GM11168 (cell line): ENCODE data around the gene LIM2.

ENCODE experiments used
- in situ Hi-C: fragments of 300-500 bp; cut with MboI; formaldehyde crosslinking; loops from one replicate; pipeline ENCODE4 v1.12.0; 2022; ENCODE audit warnings: low sequenced_read_pairs; ENCODE audit not compliant: unreplicated experiment

Gene LIM2

DNA sequence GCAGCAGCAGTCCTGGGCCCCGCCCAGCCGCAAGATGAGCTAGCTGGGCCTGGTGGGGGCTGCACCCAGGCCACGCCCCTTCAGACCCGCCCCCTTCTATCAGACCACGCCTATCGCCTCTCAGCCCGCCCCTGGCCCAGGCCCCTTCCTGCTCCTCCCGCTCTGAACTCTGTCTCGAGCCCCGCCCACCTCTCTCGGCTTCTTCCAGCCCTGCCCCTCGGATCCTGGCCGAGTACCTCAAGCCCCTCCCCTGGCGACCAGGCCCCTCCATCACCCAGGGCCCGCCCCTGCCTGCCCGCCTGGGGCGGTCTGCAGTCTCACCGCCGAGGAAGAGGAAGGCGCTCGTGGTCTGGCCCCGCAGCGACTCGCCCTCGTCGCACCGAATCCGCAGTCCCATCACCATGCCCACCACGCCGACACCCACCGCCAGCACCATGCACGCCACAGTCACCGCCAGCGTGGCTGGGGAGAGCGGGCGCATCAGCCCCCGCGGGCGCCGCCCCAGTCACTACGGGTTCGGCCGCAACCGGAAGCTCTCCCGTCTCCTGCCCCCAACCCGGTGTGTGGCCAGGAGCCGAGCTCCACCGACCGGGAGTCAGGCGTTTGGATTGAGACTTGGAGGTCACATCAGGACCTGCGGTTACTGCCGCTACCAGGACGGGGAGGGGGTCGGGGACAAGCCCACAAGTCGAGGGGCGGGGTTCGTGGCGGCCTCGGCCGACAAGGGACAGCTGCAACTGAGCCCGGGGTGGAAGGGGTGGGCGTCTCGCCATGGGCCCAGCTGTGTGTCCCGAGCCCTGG lies 20.0 kb downstream of the LIM2 start:
- in situ Hi-C loops = no loop called here

DNA sequence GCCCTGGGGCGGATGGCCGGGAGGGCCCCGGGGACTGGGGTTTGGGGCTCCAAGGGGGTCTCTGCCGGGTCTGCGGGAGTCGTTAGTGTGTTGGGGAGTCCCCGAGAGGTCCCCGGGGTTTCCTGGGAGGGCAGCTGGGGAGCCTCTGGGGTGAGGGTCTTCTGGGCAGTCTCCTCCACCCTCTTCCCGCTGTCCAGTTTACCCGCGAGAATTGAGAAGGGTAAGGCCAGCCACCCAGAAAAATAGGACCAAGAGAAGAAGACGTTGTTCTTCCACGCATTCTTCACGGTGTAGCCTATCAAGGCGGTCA lies 20.6 kb downstream of the LIM2 start:
- in situ Hi-C loops = no loop called here

DNA sequence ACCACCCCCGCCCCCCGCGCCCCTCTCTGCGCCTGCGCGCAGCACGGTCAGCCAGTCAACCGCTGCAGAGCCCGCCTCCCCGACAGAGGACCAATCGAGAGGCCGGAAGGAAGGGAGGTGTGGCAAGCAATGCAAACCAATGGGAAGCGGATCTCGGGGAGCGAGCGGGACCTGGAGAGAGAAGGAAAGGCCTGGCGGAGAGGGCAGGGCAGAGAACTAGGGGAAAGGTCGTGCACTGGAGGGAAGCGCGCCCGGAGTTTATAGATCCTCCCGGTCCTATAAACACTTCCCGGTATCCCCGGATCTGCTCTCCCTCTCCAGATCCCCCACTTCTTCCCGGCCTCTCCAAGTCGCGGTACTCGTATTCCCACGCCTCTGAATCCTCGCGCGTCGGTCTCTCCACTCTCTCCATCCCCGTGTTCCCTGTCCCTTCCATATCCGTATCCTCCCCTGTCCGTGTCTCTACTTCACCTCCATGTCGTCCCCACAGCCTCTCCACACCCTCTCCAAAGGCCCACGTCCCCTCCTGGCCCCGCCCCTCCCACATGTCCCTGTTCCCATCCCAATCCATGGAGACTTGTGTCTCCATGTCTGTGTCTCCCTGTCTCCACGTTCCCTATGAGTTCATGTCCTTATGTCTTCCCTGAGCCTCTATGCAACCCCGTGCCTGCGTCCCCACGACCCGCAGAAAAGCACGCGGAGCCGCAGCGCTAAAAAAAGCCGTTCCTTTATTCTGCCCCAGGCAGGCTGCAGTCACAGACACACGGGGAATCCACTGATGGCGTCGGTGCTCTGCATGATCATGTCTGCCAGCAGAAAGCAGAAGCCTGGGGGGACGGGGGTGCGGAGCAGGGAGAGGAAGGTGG lies 21.2 kb downstream of the LIM2 start:
- in situ Hi-C loops = no loop called here

DNA sequence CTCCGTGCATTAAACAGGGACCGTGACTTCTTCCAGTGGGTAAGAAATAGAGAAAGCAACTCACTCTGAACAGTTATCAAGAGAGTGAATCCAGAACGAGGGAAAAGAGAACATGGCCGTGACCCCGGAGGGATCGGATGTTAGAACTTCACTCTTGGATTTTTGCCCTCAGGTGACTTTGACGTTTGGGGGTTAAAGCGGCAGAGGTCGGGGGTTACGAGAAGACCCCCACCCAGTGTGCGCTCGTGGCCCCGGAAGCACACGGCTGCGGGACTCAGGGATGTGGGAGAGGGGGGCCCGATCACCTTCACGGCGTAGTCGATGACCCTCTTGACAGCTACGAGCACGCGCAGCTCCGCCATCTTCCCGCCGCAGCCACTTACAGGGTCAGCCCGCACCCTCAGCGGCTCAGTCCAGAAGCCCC lies 21.8 kb downstream of the LIM2 start, which contains the start of gene ETFB:
Gene ETFB (minus strand): TSS at position 424 of the 424 bp plus-strand sequence. CDS start 62 bp downstream, at position 362.
- in situ Hi-C loops = no loop called here

DNA sequence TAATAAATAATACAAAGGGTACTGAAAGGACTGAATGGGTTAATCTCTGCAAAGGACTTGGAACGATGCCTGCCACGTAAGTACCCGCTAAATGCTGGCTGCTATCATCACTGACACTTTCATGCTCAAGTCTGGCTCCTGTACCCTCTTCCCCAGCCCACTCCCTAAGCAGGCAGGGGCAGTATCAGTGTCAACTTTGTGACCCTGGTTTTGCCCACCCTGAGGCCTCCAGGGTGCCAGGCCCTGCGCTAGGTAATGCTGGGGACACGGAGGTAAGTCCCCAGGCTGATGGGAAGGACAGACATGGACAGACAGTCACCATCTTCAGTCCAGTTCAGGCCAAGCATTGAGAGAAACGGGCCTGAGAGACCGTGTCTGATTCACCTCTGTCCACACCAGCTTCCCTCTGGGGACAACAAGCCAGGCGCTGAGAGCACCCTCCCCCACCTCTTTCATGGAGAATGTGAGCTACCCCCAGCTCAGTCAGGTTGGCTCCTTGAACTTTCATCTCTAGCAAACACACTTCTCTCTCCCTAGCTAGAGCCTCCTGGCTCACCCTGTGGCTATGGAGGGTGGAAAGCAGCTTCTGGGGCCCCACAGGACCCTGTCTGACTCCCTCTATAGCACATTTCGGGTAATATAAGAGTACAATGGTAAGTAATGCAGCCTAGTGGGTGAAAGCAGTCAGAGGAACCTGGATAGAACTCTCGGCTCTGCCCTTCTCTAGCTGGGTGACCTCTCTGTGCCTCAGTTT lies 22.4 kb downstream of the LIM2 start:
- in situ Hi-C loops = no loop called here

DNA sequence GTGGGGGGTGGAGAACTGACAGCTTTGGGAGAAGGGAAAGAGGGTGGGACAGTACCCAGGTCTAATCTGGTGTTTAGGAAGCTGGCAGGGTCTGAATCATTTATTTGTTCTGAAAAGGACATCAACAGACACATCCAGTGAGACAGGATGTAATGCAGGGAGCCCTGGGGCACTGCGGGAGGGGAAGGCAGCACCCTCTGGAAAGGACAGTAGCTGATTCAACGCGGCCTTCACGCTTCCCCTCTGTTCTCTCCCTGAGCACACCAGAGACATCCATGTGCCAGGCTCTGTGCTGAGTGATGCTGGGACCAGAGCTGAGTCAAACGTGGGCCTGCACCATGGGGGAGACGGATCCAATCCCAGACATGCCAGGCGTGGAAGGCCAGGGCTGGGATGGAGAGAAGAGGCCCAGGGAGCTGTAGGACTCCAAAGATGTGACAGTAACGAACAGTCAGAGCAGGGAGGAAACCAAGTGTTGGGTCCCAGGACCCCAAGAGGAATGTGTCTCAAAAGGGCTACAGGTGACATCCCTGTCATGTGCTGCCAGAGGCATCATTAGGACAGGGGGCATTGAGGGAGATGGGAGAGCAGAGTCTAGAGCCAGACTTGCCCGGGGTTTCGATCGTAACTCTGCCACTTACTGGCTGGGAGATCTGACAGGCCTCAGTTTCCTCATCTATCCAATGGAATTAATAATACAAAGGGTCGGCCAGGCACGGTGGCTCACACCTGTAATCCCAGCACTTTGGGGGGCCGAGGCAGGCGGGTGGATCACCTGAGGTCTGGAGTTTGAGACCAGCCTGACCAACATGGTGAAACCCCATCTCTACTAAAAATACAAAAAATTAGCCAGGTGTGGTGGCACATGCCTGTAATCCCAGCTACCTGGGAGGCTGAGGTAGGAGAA lies 23.3 kb downstream of the LIM2 start:
- in situ Hi-C loops = no loop called here

DNA sequence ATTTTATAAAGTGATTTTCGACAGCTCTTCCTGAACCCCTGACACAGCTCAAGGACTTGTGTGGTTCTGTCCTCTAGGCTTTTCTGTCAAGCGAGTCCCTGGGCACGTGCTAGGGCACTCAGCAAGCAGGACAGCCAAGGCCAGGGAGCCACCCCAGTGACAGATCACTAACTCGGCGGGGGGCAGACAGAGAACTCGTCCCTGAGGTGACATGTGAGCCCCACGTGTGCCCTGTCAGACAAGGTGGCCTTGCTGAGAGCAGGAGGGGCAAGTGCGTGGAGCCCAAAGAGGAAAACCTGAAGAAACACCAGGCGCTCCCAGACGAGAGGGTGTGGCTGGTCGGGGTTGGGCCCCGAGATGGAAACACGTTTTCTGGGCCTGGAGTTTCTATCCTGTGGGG lies 26.5 kb downstream of the LIM2 start:
- in situ Hi-C loops = no loop called here

DNA sequence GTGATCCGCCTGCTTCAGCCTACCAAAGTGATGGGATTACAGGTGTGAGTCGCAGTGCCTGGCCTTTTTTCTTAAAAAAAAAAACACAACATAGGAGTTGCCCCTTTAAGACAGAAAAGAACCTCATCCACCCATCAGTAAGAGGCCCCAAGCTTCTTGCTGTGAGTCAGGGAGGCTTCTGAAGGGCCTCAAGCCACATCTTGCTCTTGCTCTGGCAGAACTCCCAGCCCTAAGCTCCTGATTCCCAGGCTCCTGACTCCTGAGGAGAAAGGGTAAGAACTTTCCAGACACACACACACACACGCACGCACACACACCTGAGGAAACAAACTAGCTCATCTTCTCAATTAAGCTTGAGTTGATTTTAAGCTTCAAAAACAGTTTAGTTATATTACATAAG lies 28.5 kb downstream of the LIM2 start:
- in situ Hi-C loops = no loop called here

DNA sequence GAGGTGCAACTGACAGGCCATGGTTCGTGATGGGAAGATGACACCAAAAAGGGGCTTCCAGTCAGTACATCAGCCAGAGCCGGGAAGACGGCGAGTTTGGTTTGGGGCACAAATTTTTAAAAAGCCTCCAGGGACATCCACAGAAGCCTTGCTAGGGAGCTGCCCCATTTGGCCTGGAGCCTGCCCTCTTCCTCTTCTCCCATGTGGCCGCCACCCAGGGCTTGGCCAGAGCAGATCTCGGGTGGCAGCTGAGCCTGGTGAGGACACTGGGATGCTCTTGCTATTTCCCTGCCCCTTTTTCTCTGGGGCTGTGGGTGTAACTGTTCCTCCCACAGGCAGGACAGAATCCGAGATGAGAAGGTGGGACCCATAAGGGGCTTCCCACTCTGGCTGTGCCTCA lies 29.8 kb downstream of the LIM2 start:
- in situ Hi-C loops = no loop called here

DNA sequence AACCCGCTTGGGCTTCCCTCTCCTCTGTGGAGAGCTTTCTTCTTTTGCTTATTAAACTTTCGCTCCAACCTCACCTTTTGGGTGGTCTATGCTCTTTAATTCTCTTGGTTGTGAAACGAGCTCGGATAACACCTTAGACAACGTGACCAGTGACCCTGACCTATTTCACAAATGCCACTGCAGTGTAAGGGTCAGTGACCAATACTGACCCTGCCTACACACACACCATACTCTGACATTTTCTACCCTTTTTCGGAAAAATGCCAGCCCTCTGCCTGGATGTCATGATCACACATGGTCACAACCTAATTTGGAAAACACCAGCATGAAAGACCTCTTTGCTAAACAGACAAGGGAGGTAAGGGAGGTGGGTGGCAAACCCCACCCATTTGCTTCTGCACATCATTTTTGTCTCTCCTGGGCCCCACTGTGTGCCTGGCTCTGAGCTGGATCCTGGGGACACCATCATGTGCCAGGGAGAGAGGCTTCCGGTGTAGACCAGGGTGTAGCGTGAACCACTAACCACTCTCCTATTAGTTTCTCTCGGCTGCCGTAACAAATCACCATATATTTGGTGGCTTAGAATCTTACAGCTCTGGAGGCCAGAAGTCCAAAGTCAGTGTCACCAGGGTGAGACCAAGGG lies 31.5 kb downstream of the LIM2 start:
- in situ Hi-C loops = no loop called here

DNA sequence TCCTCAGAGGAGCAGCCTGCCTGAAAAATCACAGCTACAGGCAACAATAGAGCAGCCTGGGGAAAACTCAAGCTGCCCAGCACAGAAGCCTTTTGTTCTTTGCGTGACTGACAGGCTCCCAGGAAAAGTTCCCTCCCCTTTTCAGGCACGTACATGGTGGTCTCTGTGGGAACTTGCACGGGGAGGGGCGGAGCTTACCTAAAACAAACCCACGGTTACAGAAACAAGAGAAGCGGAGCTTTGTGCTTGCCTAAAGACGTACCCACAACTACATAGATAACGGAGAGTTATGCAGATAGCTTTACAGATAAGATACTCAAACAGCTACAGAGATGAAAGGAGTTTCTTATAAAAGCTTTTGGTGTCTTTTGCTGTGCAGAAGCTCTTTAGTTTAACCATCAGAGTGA lies 33.0 kb downstream of the LIM2 start:
- in situ Hi-C loops = no loop called here

DNA sequence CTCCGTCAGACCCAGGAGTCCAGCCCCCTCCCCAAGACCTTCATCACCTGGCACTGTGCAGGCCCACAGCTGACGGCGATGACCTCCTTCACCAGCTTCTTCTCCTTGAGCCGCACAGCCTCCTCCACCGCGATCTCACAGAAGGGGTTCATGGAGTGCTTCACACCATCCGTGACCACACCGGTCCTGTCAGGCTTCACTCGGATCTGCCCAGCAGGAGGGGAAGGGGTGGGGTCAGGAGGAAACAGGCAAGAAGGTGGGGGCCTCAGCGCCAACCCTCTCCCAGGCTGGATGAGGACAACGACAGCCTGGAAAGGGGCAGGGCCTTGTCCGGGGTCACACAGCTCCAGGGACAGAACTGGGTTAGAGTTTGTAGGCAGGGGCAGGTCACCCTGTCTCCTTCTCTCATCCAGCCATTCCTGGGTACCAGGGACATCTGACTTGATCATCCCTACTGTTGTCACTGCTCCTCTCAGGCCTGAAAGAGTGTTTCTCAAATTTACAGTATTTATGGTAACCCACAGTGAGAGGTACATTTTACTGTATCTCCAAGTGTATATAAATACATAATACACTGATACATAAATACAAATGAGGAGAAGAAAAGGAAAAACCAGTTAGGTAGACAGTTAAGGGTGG lies 33.6 kb downstream of the LIM2 start:
- in situ Hi-C loops = no loop called here

DNA sequence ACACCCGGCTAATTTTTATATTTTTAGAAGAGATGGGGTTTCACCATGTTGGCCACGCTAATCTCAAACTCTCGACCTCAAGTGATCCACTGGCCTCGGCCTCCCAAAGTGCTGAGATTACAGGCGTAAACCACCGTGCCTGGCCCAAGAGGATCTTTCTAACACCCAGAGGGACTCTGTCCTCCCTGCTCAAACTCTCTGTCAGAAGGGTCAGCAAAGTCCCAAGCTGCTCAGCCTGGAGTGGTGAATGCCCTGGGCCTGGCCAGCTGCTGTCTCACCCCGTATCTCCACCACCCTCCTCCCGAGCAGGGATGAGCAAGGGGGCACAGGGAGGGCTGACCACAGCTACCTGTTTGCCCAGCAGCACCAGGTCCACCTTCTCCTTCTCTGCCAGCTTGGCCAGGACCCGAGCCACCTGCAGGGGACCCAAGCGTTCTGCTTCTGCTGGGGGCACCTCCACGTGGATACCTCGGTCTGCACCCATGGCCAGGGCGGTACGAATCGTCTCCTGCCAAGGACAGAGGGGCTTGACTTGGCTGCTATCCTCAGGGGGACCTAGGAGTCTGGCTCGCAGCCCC lies 34.9 kb downstream of the LIM2 start:
- in situ Hi-C loops = no loop called here

DNA sequence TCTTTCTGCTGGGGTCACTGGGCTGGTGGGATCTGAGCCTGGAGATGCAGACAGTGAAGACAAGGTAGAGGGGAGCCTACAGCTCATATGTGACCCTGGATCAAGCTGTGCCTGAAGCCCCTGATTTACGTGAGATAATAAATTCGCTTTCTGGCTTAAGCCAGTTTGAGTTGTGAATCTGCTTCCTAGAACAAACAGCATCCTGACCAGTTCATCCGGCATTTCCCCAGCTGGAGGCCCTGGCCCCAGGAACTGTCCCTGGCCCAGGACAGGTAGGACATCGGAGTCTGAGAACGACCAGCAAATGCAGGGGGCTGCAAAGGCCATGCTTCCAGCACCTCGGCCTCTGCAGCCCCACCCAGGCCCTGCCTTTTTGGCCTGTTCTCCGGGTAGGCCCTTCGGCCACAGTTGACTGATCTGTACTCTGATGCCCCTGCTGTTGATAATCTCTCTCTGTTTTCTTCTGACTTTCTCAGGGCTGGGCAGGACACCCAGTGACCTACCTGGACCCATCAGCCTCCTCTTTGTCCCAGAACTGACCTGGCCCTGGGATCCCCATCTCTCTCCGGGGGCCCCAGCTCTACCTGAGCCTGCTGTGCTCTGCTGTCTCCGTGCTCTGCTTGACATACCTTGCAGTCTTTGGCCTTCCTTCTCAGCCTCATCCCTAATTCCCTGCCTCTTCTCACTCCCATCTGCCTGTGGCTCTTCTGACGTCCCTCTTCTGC lies 36.3 kb downstream of the LIM2 start:
- in situ Hi-C loops = no loop called here

DNA sequence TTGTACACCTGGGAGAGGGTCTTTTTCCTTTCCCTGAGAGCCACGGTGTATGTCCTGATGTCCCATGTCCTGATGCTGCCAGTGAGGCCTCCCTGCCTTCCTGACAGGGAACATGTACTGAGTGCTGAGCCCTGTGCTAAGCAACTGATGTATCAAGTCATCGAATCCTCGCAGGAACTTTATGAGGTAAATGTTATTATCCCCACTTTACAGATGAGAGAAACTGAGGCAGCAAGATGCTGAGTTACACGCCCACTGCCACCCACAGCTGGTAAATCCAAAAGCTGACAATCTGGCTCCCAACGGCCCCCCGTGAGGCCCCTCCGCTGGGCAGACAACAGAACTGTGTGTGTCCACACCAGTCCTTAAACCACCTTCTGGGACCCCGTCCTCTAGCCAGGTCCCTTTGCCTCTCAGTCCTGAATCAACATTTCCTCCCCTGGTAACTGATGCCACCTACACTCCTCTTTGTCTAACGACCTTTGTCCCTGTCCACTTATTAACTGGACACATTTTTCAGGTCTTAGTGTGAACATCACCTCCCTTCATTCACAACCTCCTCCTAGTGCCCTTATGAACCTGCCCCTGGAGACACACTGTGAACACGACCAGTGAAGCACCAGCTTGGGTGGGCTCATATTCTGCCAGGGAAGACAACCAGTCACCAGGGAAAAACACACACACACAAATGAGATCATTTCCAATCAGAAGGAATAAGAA lies 40.4 kb downstream of the LIM2 start:
- in situ Hi-C loops = no loop called here

DNA sequence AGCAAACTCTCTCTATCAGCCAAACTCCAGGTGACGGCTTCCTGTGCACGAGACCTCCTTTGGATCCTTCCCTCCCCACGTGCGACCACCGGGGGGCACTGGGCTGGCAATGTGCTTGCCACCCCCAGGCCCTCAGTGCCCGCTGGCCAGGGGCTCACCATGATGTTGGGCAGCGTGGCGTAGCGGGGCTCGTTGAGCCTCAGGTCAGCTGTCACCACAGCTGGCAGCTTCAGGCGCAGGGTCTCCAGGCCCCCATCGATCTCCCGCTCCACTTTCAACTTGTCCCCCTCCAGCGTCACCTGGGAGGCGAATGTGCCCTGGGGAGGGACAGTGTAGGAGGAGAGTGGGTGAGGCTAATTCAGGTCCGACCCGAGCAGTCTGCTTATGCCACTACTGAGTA lies 41.0 kb downstream of the LIM2 start:
- in situ Hi-C loops = no loop called here

DNA sequence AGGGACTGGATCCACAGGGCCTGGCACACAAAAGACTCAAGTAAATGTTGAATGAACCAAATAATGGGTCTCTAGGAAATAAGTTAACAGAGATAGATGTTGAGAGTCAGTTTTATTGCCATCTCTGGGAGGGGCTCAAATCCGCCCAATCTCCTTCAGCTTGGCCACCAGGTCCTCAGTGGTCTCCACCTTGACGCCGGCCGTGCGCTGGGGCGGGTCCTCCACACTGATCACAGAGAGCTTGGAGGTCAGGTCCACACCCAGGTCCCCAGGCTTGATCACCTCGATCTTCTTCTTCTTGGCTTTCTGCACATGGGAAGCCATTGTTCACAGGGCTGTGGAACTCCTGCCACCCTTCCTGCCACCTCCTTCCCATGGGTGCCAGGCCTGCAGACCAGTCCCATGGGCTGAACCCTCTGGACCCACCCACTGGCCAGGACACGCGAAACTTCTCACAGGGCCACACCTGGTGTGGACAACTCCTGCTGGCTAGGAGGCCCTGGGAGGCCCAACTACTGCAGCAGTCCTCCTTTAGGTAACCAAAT lies 42.6 kb downstream of the LIM2 start:
- in situ Hi-C loops = no loop called here
